ENCODE data around the gene GADL1.

Gene GADL1

GRCh38 chr3:30719536-30719935 lies 174.9 kb downstream of the GADL1 start:
- DNase-seq = no peak

GRCh38 chr3:30713885-30714503 lies 180.5 kb downstream of the GADL1 start:
- DNase-seq = no peak

GRCh38 chr3:30712991-30713390 lies 181.5 kb downstream of the GADL1 start:
- no peak for DNase-seq

GRCh38 chr3:30711867-30712266 lies 182.6 kb downstream of the GADL1 start:
- no peak for DNase-seq

- no peak for DNase-seq
These were observed 183.3 kb downstream of the GADL1 start for GRCh38 chr3:30711151-30711550.

GRCh38 chr3:30710017-30710416 lies 184.4 kb downstream of the GADL1 start:
- DNase-seq = no peak

- DNase-seq = no peak
These were observed 186.0 kb downstream of the GADL1 start for GRCh38 chr3:30708472-30708871.

- DNase-seq = no peak
These were observed 186.6 kb downstream of the GADL1 start for GRCh38 chr3:30707825-30708224.

- DNase-seq = no peak
These were observed 189.2 kb downstream of the GADL1 start for GRCh38 chr3:30704931-30705890.

- no peak for DNase-seq
These were observed 191.5 kb downstream of the GADL1 start for GRCh38 chr3:30702828-30703397.

- DNase-seq = no peak
These were observed 192.2 kb downstream of the GADL1 start for GRCh38 chr3:30702038-30702827.

- DNase-seq = no peak
These were observed 193.6 kb downstream of the GADL1 start for GRCh38 chr3:30700702-30701321.

- no peak for DNase-seq
These were observed 194.5 kb downstream of the GADL1 start for GRCh38 chr3:30699927-30700326.

- no peak for DNase-seq
These were observed 195.9 kb downstream of the GADL1 start for GRCh38 chr3:30698549-30698948.

GRCh38 chr3:30696896-30697295 lies 197.6 kb downstream of the GADL1 start:
- DNase-seq = no peak

GRCh38 chr3:30696403-30696819 lies 198.1 kb downstream of the GADL1 start:
- DNase-seq = no peak

GRCh38 chr3:30695302-30696061 lies 199.0 kb downstream of the GADL1 start:
- DNase-seq = no peak

- DNase-seq = no peak
These were observed 199.8 kb downstream of the GADL1 start for GRCh38 chr3:30694668-30695067.

- no peak for DNase-seq
These were observed 200.3 kb downstream of the GADL1 start for GRCh38 chr3:30694148-30694547.

GRCh38 chr3:30693470-30694120 lies 200.9 kb downstream of the GADL1 start:
- no peak for DNase-seq

- no peak for DNase-seq
These were observed 201.8 kb downstream of the GADL1 start for GRCh38 chr3:30692498-30693130.

Measured in activated T-cell treated with anti-CD3 and anti-CD28 coated beads, Interleukin-2, amount 50 U/mL, for 48 hours (primary cell).